Lung (tissue), 12 donors: ENCODE measurements around the gene TMEM178B. TPM values are rescaled to one million over a fixed set of nuclear protein-coding genes. Genes with fewer than 3 reads are reported as not detected.

Experiments
- ATAC-seq: fragments of 200-7000 bp; cut with Tn5 transposase; one replicate; pipeline ENCODE4 v1.9.1; 2020; ENCODE audit warnings: moderate number of reproducible peaks; ENCODE audit not compliant: insufficient read depth, low FRiP score
- DNase-seq, 3 donors: peaks; one replicate each; pipeline ENCODE4 v3.0.0-alpha.2; 2013 to 2017
- H3K27ac ChIP-seq, 2 donors: one replicate each; pipeline ENCODE4 v1.5.1; 2013; ENCODE audit warnings: mild to moderate bottlenecking in 2 of 2, moderate library complexity in 2 of 2, control low read depth in 1 of 2, inconsistent platforms in 1 of 2, low read depth in 1 of 2, low read length in 1 of 2
- H3K27me3 ChIP-seq, 3 donors: one replicate each; pipeline ENCODE4 v1.5.1; 2013; ENCODE audit warnings: low read length in 2 of 3; ENCODE audit not compliant: control insufficient read depth in 3 of 3, insufficient read depth in 3 of 3
- H3K36me3 ChIP-seq, 4 donors: one replicate each; pipeline ENCODE4 v1.5.1; 2013; ENCODE audit warnings: low read length in 4 of 4, mild to moderate bottlenecking in 1 of 4, moderate library complexity in 1 of 4; ENCODE audit not compliant: control insufficient read depth in 4 of 4, insufficient read depth in 4 of 4
- H3K4me1 ChIP-seq, 5 donors: one replicate each; pipeline ENCODE4 v1.5.1; 2013; ENCODE audit warnings: low read length in 5 of 5, mild to moderate bottlenecking in 2 of 5, moderate library complexity in 1 of 5; ENCODE audit not compliant: control insufficient read depth in 5 of 5, insufficient read depth in 5 of 5
- H3K4me3 ChIP-seq: one replicate; pipeline ENCODE4 v1.5.1; 2013; ENCODE audit warnings: mild to moderate bottlenecking, control low read depth, moderate library complexity
- H3K9ac ChIP-seq, 2 donors: one replicate each; pipeline ENCODE4 v1.5.1; 2013; ENCODE audit warnings: low read length in 2 of 2, control low read depth in 1 of 2; ENCODE audit not compliant: insufficient read depth in 1 of 2
- H3K9me3 ChIP-seq, 4 donors: one replicate each; pipeline ENCODE4 v1.5.1; 2013; ENCODE audit warnings: low read length in 3 of 4, mild to moderate bottlenecking in 1 of 4, moderate library complexity in 1 of 4; ENCODE audit not compliant: control insufficient read depth in 4 of 4, insufficient read depth in 3 of 4
- WGBS, 2 donors: extraction: QIAGEN DNeasy Blood & Tissue Kit; methylation state at CpG; one replicate each; pipeline ENCODE4 v1.1.7; 2013; 5-methylcytosine and 5-hydroxymethylcytosine counted together
- polyA plus RNA-seq, 2 donors: library from polyadenylated mRNA; stranded (reverse); fragments of 200-250 nt; gene quantifications; one replicate each; pipeline ENCODE4 v1.2.1, GENCODE V29; 2013
- total RNA-seq, 2 donors: library from RNA; depleted of rRNA in 1 of 2; stranded (reverse); fragments of >200 nt in 1 of 2; gene quantifications; one replicate each; pipeline ENCODE4 v1.2.1, GENCODE V29; 2014 to 2021
- TF ChIP-seq, protein P1 (sequence below): IDR thresholded peaks from 2 replicates; pipeline ENCODE4 v1.5.1; 2012; ENCODE audit warnings: mild to moderate bottlenecking; ENCODE audit errors: control extremely low read depth, extremely low read depth
- donor health status: control.
- donor health status: control.
- donor health status: Bipolar disorder and iron deficiency.
- donor health status: healthy.
- donor health status: DM: yes; HTN: yes; CAD: no.

The TMEM178B gene
- total and polyA plus RNA-seq, 4 donors, result 0.04 to 2.4 (median 0.48) TPM

DNA sequence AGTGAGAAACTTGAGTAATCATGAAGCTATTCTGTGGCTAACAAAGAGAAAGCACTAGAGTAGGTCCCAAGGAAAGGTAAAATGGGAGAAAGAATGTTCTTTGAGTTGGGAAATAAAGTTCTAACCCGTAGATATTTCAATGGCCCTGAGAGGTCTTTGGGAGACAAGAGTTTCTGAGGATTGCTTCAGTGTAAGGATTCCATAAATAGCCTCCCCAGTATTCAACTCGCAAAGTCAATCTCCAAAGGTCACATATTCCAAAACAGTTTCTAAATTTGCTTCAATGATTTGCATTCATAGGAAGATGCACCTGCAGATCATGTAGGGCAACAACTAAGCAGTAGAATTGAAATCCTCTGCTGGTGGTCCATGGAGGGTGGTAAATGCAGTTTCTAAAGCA lies 238.5 kb downstream of the TMEM178B start:
- Histone ChIP-seq H3K36me3 (no peaks in the 10 kb centered on the region), H3K4me1 (no peaks in the 10 kb centered on the region), H3K27ac (no peak overlapping the region), H3K27me3 (no peaks in the 10 kb centered on the region), H3K9me3 (peaks cover 0 to 2% (median 0%) of the 10 kb centered on the region in 4 donors), H3K9ac (no peak overlapping the region), H3K4me3 (no peak overlapping the region)
- DNase-seq, result no peak
- TF ChIP-seq, protein P1, sequence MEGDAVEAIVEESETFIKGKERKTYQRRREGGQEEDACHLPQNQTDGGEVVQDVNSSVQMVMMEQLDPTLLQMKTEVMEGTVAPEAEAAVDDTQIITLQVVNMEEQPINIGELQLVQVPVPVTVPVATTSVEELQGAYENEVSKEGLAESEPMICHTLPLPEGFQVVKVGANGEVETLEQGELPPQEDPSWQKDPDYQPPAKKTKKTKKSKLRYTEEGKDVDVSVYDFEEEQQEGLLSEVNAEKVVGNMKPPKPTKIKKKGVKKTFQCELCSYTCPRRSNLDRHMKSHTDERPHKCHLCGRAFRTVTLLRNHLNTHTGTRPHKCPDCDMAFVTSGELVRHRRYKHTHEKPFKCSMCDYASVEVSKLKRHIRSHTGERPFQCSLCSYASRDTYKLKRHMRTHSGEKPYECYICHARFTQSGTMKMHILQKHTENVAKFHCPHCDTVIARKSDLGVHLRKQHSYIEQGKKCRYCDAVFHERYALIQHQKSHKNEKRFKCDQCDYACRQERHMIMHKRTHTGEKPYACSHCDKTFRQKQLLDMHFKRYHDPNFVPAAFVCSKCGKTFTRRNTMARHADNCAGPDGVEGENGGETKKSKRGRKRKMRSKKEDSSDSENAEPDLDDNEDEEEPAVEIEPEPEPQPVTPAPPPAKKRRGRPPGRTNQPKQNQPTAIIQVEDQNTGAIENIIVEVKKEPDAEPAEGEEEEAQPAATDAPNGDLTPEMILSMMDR, result no peak
- ATAC-seq, result no peak
- 89 to 91% methylated on average over 2 of the region's 2 CpGs for WGBS, 2 donors

DNA sequence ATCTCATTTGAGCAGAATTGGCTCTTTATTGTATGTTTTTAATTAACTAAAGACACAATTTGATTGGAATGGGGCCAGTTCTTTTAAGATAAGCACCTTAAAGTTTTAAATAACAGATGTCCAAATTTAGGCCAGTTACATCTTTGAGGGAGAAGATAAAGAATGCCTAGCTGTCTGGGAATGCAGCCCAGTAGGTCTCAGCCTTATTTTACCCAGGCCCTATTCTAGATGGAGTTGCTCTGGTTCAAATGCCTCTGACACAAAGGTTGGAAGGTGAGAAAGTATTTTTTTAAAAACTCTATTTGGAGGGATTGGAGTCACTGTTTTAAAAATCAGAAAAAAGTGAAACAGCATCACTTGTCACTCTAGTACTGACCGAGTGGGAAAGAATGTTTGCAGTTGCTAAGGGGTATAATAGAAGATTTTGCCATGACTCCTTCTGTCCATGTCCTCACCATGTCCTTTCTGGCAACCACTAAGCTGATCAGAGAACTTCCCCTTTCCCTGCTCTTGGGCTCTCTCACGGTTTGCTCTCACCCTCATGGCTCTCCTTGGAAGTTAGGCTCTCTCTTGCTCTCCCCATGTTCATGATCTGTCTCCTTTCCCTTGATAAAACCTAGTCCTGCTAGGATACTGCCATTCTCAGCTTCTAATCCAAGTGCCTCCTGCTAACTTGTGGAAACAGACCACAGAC lies 239.1 kb downstream of the TMEM178B start:
- DNase-seq, result no peak
- no peak for ATAC-seq
- TF ChIP-seq, protein P1, result no peak
- WGBS, 2 donors, result 45 to 57% methylated on average over 2 of the region's 2 CpGs
- Histone ChIP-seq H3K4me3 (no peak overlapping the region), H3K4me1 (no peaks in the 10 kb centered on the region), H3K27ac (no peak overlapping the region), H3K9me3 (peaks cover 0 to 2% (median 0%) of the 10 kb centered on the region in 4 donors), H3K36me3 (no peaks in the 10 kb centered on the region), H3K27me3 (no peaks in the 10 kb centered on the region), H3K9ac (no peak overlapping the region)

DNA sequence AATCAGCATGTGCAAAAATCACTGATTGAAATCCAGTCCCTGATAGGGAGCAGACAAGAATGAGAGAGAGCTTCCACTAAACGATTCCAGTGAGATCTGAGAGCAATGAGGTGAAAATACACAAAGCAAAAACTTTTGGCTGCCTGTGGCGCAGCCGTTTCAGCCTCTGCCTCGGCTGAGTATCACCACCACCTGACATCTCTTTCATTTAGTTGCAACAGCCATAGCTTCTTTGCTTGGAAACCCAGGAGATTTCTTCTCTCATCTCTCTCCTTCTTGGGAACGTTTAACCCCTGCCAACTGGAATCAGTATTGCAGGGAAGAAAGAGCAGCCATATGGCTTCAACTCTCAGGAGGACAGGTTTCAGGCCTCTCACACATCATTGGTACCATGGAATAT lies 240.0 kb downstream of the TMEM178B start:
- TF ChIP-seq, protein P1, result no peak
- H3K4me1 ChIP-seq, result no peaks in the 10 kb centered on the region
- no peak overlapping the region for H3K9ac ChIP-seq
- H3K4me3 ChIP-seq, result no peak overlapping the region
- H3K27ac ChIP-seq, result no peak overlapping the region
- 76 to 79% methylated on average over 5 of the region's 5 CpGs for WGBS, 2 donors
- DNase-seq (no peak), ATAC-seq (no peak)
- no peaks in the 10 kb centered on the region for H3K27me3 ChIP-seq
- no peaks in the 10 kb centered on the region for H3K36me3 ChIP-seq
- H3K9me3 ChIP-seq, result peaks cover 0 to 2% (median 0%) of the 10 kb centered on the region in 4 donors

DNA sequence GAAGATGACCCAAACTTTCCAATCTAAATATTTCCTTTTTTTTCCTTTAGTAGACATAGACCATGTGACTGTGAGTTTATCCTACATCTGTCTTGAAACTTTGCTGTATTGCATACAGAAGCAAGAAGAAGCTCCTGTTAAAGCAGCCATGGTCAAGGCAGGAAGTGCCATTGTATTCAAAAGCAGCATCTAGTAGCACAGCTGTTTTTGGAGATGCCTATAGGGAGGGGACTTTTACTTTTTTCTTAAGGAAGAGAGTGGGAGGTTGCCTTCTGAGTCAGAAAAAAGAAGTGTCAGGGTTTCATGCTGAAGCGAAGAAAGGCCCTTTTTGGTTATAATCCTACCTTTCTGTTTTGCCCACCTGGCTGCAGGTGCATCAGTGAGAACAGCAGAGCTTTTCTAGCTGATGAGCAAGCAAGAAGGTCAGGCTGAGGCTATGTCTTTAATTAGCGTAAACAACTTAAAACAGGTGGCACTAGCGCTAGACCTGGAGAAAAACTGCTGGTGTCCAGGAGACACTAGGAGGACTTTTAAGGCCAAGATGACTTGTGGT lies 243.2 kb downstream of the TMEM178B start:
- 92 to 93% methylated on average over 3 of the region's 3 CpGs for WGBS, 2 donors
- no peak overlapping the region for H3K4me3 ChIP-seq
- TF ChIP-seq, protein P1, result no peak

More for the DNA sequence above, 243.2 kb downstream of the TMEM178B start:
- no peaks in the 10 kb centered on the region for H3K4me1 ChIP-seq
- ATAC-seq (no peak), DNase-seq (no peak)
- no peaks in the 10 kb centered on the region for H3K27me3 ChIP-seq
- no peaks in the 10 kb centered on the region for H3K36me3 ChIP-seq
- no peak overlapping the region for H3K27ac ChIP-seq
- H3K9ac ChIP-seq, result no peak overlapping the region
- no peaks in the 10 kb centered on the region for H3K9me3 ChIP-seq
